K562 (cell line): ENCODE measurements around the gene LRRC25. TPM values are rescaled to one million over a fixed set of nuclear protein-coding genes. Genes with fewer than 3 reads are reported as not detected.
A peak's percentile ranks its signal among the peaks of the same experiment; 100 is the strongest.

Experiments
- ATAC-seq: fragments of 200-7000 bp; cut with Tn5 transposase; 3 replicates; pipeline ENCODE4 v1.9.1; 2020; ENCODE audit warnings: moderate library complexity
- BruUV-seq: library from RNA; stranded (reverse); fragments of 400-500 nt; replicated peaks from 2 replicates; lab custom pipeline; 2021; lab: Mats Ljungman, UMichigan
- CTCF ChIA-PET: fragments of 300-600 bp; formaldehyde crosslinking; extraction: SDS; loops from one replicate; lab custom pipeline; 2021; ENCODE audit warnings: low intra/inter-chr PET ratio; lab: Yijun Ruan, JAX
- POLR2A ChIA-PET: fragments of 300-600, 350-650 bp; sonication (Branson Sonifier 250); formaldehyde crosslinking; extraction: SDS; loops from one replicate; lab custom pipeline; 2021; ENCODE audit warnings: antibody characterized with exemption, inconsistent platforms; lab: Yijun Ruan, JAX
- DNase-seq, 4 experiments: peaks; one replicate each; pipeline versions ENCODE4 v3.0.0 to v3.0.0-alpha.2; 2011 to 2018; ENCODE audit warnings: low spot score in 3 of 4, mixed read lengths in 3 of 4; ENCODE audit errors: extremely low read depth in 1 of 4
- FAIRE-seq: peaks from 2 replicates; lab custom pipeline; 2011; peaks lifted over from hg19 to GRCh38; lab: Jason Lieb, UNC
- H2AFZ ChIP-seq: 2 replicates; pipeline ENCODE4 v1.6.0; 2011; ENCODE audit warnings: low read depth, low read length, control low read depth, inconsistent platforms
- H3K27ac ChIP-seq: fragments of 200-600 bp; 3 replicates; pipeline ENCODE4 v1.8.0; 2011; ENCODE audit warnings: low read depth, mild to moderate bottlenecking, control low read depth, inconsistent platforms, low read length, moderate library complexity, mixed read lengths; ENCODE audit errors: extremely low read depth
- H3K27me3 ChIP-seq, 2 experiments: fragments of 300-600 bp in 1 of 2; 2 replicates in 1 of 2; 3 replicates in 1 of 2; pipeline versions ENCODE4 v1.6.0 to v1.8.0; 2011; ENCODE audit warnings: inconsistent platforms in 2 of 2, low read length in 2 of 2, mild to moderate bottlenecking in 1 of 2, mixed read lengths in 1 of 2, moderate library complexity in 1 of 2; ENCODE audit not compliant: control insufficient read depth in 2 of 2, insufficient read depth in 2 of 2
- H3K36me3 ChIP-seq: fragments of 300-600 bp; 3 replicates; pipeline ENCODE4 v1.8.0; 2011; ENCODE audit warnings: mild to moderate bottlenecking, low read length, inconsistent platforms; ENCODE audit not compliant: control insufficient read depth, insufficient read depth
- H3K4me1 ChIP-seq, 2 experiments: fragments of 200-600 bp in 1 of 2; replicated peaks in 1 of 2; 2 replicates in 1 of 2; 3 replicates in 1 of 2; pipeline versions ENCODE4 v1.5.1 to v1.8.0; 2011; ENCODE audit warnings: inconsistent platforms in 2 of 2, low read length in 2 of 2, mild to moderate bottlenecking in 1 of 2, mixed read lengths in 1 of 2, moderate library complexity in 1 of 2; ENCODE audit not compliant: control insufficient read depth in 2 of 2, insufficient read depth in 2 of 2
- H3K4me2 ChIP-seq: 2 replicates; pipeline ENCODE4 v1.6.1; 2011; ENCODE audit warnings: low read length, control low read depth, inconsistent platforms, mixed read lengths; ENCODE audit not compliant: insufficient read depth
- H3K4me3 ChIP-seq: fragments of 200-600 bp; sonication (generic), shearing (Covaris generic); 2 replicates; pipeline ENCODE4 v1.5.1; 2016; ENCODE audit warnings: control low read depth, inconsistent platforms
- H3K79me2 ChIP-seq: fragments of 200-600 bp; 3 replicates; pipeline ENCODE4 v1.8.0; 2011; ENCODE audit warnings: low read length, inconsistent platforms; ENCODE audit not compliant: control insufficient read depth, insufficient read depth
- H3K9ac ChIP-seq, 2 experiments: 2 replicates each; pipeline versions ENCODE4 v1.6.0 to v1.6.1; 2011; ENCODE audit warnings: low read depth in 2 of 2, low read length in 2 of 2, control low read depth in 1 of 2, inconsistent platforms in 1 of 2, mild to moderate bottlenecking in 1 of 2, mixed read lengths in 1 of 2; ENCODE audit not compliant: insufficient read depth in 1 of 2
- H3K9me1 ChIP-seq: one replicate; pipeline ENCODE4 v1.6.0; 2011; ENCODE audit warnings: inconsistent platforms, mild to moderate bottlenecking, low read length, moderate library complexity; ENCODE audit not compliant: control insufficient read depth, insufficient read depth
- H3K9me3 ChIP-seq: replicated peaks from 2 replicates; pipeline ENCODE4 v1.5.1; 2011; ENCODE audit warnings: low read depth, low read length, inconsistent platforms; ENCODE audit not compliant: control insufficient read depth, insufficient read depth
- H4K20me1 ChIP-seq: replicated peaks from 2 replicates; pipeline ENCODE4 v1.6.1; 2011; ENCODE audit warnings: low read length, inconsistent platforms, mixed read lengths; ENCODE audit not compliant: control insufficient read depth, insufficient read depth
- DMBX1 ChIP-seq: fragments of 250-450 bp; sonication (Bioruptor Pico); IDR thresholded peaks from 2 replicates; pipeline ENCODE4 v1.8.0; 2022; ENCODE audit warnings: inconsistent platforms, mild to moderate bottlenecking, moderate library complexity, borderline replicate concordance
- EWSR1 ChIP-seq: fragments of 450-650 bp; IDR thresholded peaks from 2 replicates; pipeline ENCODE4 v1.6.1; 2018; ENCODE audit warnings: borderline replicate concordance, mild to moderate bottlenecking, low read depth, moderate library complexity; ENCODE audit not compliant: partially characterized antibody
- GABPA ChIP-seq: fragments of 200-800 bp; sonication (Bioruptor generic); conservative IDR thresholded peaks from 2 replicates; pipeline ENCODE4 v1.6.1; 2016; ENCODE audit warnings: low read depth, missing genetic modification characterization, missing compliant biosample characterization
- HNRNPLL ChIP-seq: fragments of 200-400 bp; formaldehyde crosslinking; IDR thresholded peaks from 2 replicates; pipeline ENCODE4 v1.6.1; 2017; ENCODE audit warnings: low read length, low read depth, mild to moderate bottlenecking; ENCODE audit not compliant: poor library complexity, severe bottlenecking
- RBFOX2 ChIP-seq: fragments of 200-400 bp; formaldehyde crosslinking; IDR thresholded peaks from 2 replicates; pipeline ENCODE4 v1.6.1; 2017; ENCODE audit warnings: low read depth, mild to moderate bottlenecking, low read length, moderate library complexity
- SIN3B ChIP-seq: fragments of 450-650 bp; IDR thresholded peaks from 2 replicates; pipeline ENCODE4 v1.6.1; 2017; ENCODE audit warnings: low read depth, mild to moderate bottlenecking, moderate library complexity
- ZFX ChIP-seq: sonication (generic); formaldehyde crosslinking; IDR thresholded peaks from 2 replicates; pipeline ENCODE4 v1.8.0; 2022; ENCODE audit warnings: mild to moderate bottlenecking, missing genetic modification reagents, moderate library complexity
- ZNF263 ChIP-seq: sonication (generic); formaldehyde crosslinking; IDR thresholded peaks from 2 replicates; pipeline ENCODE4 v1.8.0; 2022; ENCODE audit warnings: mild to moderate bottlenecking, missing genetic modification reagents, borderline replicate concordance
- ZNF695 ChIP-seq: fragments of 450-650 bp; formaldehyde crosslinking; IDR thresholded peaks from 2 replicates; pipeline ENCODE4 v1.4.0; 2020; ENCODE audit warnings: mild to moderate bottlenecking, moderate library complexity
- WGBS: fragments of 100-300 bp; shearing (Covaris generic); methylation state at CpG from one replicate; pipeline ENCODE4 v1.1.6; 2016; ENCODE audit warnings: low coverage, mixed read lengths; ENCODE audit not compliant: insufficient coverage; ENCODE audit errors: missing lambda C conversion rate; 5-methylcytosine and 5-hydroxymethylcytosine counted together
- in situ Hi-C: fragments of 300-500 bp; cut with MboI; formaldehyde crosslinking; loops from 4 replicates; pipeline ENCODE4 v1.15.0; 2018; ENCODE audit warnings: inconsistent platforms, mixed read lengths
- intact Hi-C: fragments of 100-400 bp; cut with micrococcal nuclease; formaldehyde crosslinking; loops from 2 replicates; pipeline ENCODE4 v1.14.2; 2022
- polyA plus RNA-seq, 8 experiments: library from polyadenylated mRNA; depleted of rRNA in 4 of 8; stranded (reverse) in 5 of 8; unstranded in 3 of 8; fragments of >200 nt; fragmentation: Nextera tagmentation in 2 of 8; fragmentation: Illumina TruSeq in 1 of 8; extraction: Ambion mirVana in 2 of 8; extraction: Trizol in 1 of 8; gene quantifications; 2 replicates each; pipeline versions ENCODE4 v1.2.1 to v1.2.3, GENCODE V29; 2011 to 2014; ENCODE audit warnings: inconsistent platforms in 1 of 8, missing spikeins in 1 of 8
- total RNA-seq, 7 experiments: library from RNA; depleted of rRNA in 6 of 7; stranded (reverse); fragments of >200 nt in 6 of 7; fragmentation: Illumina TruSeq in 2 of 7; extraction: Trizol in 2 of 7; gene quantifications; 2 replicates each; pipeline versions ENCODE4 v1.2.1 to v1.2.3, GENCODE V29; 2011 to 2021; ENCODE audit warnings: low replicate concordance in 1 of 7
- TF ChIP-seq, protein P1 (sequence below): fragments of 450-650 bp; IDR thresholded peaks from 2 replicates; pipeline ENCODE4 v1.6.1; 2017; ENCODE audit warnings: antibody characterized with exemption, mild to moderate bottlenecking
- TF ChIP-seq, protein P2 (sequence below): fragments of 200-800 bp; sonication (Bioruptor generic); IDR thresholded peaks from 2 replicates; pipeline ENCODE4 v1.6.1; 2017; ENCODE audit warnings: missing genetic modification characterization, missing compliant biosample characterization
- TF ChIP-seq, protein P3 (sequence below): fragments of 200-800 bp; sonication (Bioruptor generic); IDR thresholded peaks from 2 replicates; pipeline ENCODE4 v1.6.1; 2017; ENCODE audit warnings: missing genetic modification characterization, missing compliant biosample characterization

Gene LRRC25
- total and polyA plus RNA-seq, 9 of the 15 experiments (the other 6 are each of a cell fraction or from before 2014, with no cell fraction given), result 0.07 to 0.36 (median 0.10) TPM; not detected in 3

- intact Hi-C loops (no loop called here), in situ Hi-C loops (no loop called here)
- H3K79me2 ChIP-seq, result peaks cover 54% of the 10 kb centered on the region
- FAIRE-seq (peak; percentile 83), ATAC-seq (peak; percentile 68), DNase-seq (peak; percentile 82 to 98 (median 89))
- H3K4me1 ChIP-seq, result peaks cover 50 to 96% of the 10 kb centered on the region in 2 experiments
- BruUV-seq, result no TSS peak
- peak overlapping the region; percentile 77 for H3K4me3 ChIP-seq
- peak overlapping the region; percentile 79 for H2AFZ ChIP-seq
- CTCF ChIA-PET, result interaction anchor here (0.7 kb wide), 1 partner anchor 10 kb away, joined by 3 read pairs; no protein-coding TSS in a partner anchor
- H3K36me3 ChIP-seq, result peaks cover 40% of the 10 kb centered on the region
- peaks cover 13% of the 10 kb centered on the region for H4K20me1 ChIP-seq
- 5% methylated on average over 42 of the region's 67 CpGs for WGBS
- POLR2A ChIA-PET, result interaction anchor here (0.6 to 1.8 kb wide), 5 partner anchors 18 to 157 kb away, joined by 3 to 4 read pairs (median 3); partner anchors contain the start of genes JUND and SSBP4
- H3K27ac ChIP-seq, result peak overlapping the region; percentile 94
- no peaks in the 10 kb centered on the region for H3K9me3 ChIP-seq
- H3K4me2 ChIP-seq, result peak overlapping the region; percentile 86
- H3K9me1 ChIP-seq, result peaks cover 7% of the 10 kb centered on the region
- H3K27me3 ChIP-seq, result no peaks in the 10 kb centered on the region
- peak overlapping the region; percentile 67 to 87 for H3K9ac ChIP-seq
- TF ChIP-seq, protein P1, sequence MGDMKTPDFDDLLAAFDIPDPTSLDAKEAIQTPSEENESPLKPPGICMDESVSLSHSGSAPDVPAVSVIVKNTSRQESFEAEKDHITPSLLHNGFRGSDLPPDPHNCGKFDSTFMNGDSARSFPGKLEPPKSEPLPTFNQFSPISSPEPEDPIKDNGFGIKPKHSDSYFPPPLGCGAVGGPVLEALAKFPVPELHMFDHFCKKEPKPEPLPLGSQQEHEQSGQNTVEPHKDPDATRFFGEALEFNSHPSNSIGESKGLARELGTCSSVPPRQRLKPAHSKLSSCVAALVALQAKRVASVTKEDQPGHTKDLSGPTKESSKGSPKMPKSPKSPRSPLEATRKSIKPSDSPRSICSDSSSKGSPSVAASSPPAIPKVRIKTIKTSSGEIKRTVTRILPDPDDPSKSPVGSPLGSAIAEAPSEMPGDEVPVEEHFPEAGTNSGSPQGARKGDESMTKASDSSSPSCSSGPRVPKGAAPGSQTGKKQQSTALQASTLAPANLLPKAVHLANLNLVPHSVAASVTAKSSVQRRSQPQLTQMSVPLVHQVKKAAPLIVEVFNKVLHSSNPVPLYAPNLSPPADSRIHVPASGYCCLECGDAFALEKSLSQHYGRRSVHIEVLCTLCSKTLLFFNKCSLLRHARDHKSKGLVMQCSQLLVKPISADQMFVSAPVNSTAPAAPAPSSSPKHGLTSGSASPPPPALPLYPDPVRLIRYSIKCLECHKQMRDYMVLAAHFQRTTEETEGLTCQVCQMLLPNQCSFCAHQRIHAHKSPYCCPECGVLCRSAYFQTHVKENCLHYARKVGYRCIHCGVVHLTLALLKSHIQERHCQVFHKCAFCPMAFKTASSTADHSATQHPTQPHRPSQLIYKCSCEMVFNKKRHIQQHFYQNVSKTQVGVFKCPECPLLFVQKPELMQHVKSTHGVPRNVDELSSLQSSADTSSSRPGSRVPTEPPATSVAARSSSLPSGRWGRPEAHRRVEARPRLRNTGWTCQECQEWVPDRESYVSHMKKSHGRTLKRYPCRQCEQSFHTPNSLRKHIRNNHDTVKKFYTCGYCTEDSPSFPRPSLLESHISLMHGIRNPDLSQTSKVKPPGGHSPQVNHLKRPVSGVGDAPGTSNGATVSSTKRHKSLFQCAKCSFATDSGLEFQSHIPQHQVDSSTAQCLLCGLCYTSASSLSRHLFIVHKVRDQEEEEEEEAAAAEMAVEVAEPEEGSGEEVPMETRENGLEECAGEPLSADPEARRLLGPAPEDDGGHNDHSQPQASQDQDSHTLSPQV, result peak; percentile 29; the same call in 1 of the 2 replicates
- TF ChIP-seq HNRNPLL, result peak; percentile 35
- peak; percentile 69; the same call in 1 of the 2 replicates for TF ChIP-seq ZNF695 (CRISPR knock-in tag)
- peak; percentile 59; the same call in 1 of the 2 replicates for TF ChIP-seq SIN3B
- peak; percentile 62 for TF ChIP-seq RBFOX2
- TF ChIP-seq ZFX (CRISPR knock-in tag), result peak; percentile 74
- peak; percentile 48; the same call in 1 of the 2 replicates for TF ChIP-seq GABPA
- no peak for TF ChIP-seq DMBX1
- TF ChIP-seq ZNF263 (CRISPR knock-in tag), result 0 out of 2 replicates have a peak, but pooled peaks have one; percentile 0
- TF ChIP-seq EWSR1, result no peak
- TF ChIP-seq, protein P2, sequence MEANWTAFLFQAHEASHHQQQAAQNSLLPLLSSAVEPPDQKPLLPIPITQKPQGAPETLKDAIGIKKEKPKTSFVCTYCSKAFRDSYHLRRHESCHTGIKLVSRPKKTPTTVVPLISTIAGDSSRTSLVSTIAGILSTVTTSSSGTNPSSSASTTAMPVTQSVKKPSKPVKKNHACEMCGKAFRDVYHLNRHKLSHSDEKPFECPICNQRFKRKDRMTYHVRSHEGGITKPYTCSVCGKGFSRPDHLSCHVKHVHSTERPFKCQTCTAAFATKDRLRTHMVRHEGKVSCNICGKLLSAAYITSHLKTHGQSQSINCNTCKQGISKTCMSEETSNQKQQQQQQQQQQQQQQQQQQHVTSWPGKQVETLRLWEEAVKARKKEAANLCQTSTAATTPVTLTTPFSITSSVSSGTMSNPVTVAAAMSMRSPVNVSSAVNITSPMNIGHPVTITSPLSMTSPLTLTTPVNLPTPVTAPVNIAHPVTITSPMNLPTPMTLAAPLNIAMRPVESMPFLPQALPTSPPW, result peak; percentile 88
- TF ChIP-seq, protein P3, sequence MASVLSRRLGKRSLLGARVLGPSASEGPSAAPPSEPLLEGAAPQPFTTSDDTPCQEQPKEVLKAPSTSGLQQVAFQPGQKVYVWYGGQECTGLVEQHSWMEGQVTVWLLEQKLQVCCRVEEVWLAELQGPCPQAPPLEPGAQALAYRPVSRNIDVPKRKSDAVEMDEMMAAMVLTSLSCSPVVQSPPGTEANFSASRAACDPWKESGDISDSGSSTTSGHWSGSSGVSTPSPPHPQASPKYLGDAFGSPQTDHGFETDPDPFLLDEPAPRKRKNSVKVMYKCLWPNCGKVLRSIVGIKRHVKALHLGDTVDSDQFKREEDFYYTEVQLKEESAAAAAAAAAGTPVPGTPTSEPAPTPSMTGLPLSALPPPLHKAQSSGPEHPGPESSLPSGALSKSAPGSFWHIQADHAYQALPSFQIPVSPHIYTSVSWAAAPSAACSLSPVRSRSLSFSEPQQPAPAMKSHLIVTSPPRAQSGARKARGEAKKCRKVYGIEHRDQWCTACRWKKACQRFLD (CRISPR knock-in tag), result peak; percentile 56; the same call in 1 of the 2 replicates
Observed at GRCh38 chr19:18436671-18437490, 39.5 kb upstream of the LRRC25 start.
